H1 (cell line): ENCODE data around the gene ROS1.

Experiments
- ATF3 ChIP-seq: IDR thresholded peaks from 2 replicates; pipeline ENCODE4 v1.6.1; 2011; ENCODE audit warnings: low read depth, mild to moderate bottlenecking, low read length; ENCODE audit not compliant: insufficient read depth
- CTBP2 ChIP-seq: IDR thresholded peaks from 2 replicates; pipeline ENCODE4 v1.7.0; 2011; ENCODE audit warnings: borderline replicate concordance, mild to moderate bottlenecking, moderate library complexity, mixed read lengths, low read length; ENCODE audit not compliant: insufficient read depth, insufficient read length
- CTCF ChIP-seq, 3 experiments: IDR thresholded peaks; 1 replicate in 2 of 3; 2 replicates in 1 of 3; pipeline versions ENCODE4 v1.5.1 to v1.6.1; 2011; ENCODE audit warnings: low read length in 3 of 3, mild to moderate bottlenecking in 3 of 3, inconsistent platforms in 2 of 3, low read depth in 1 of 3, moderate library complexity in 1 of 3; ENCODE audit not compliant: insufficient read depth in 1 of 3; ENCODE audit errors: control extremely low read depth in 1 of 3
- EGR1 ChIP-seq: IDR thresholded peaks from 2 replicates; pipeline ENCODE4 v1.6.1; 2011; ENCODE audit warnings: low read depth, low read length, borderline replicate concordance
- EZH2 ChIP-seq: fragments of 200-600 bp; sonication (generic); IDR thresholded peaks from 2 replicates; pipeline ENCODE4 v1.7.1; 2012; ENCODE audit warnings: low read depth, mild to moderate bottlenecking, moderate library complexity, low read length, inconsistent platforms; ENCODE audit not compliant: severe bottlenecking
- HDAC2 ChIP-seq, 2 experiments: fragments of 300-600 bp in 1 of 2; sonication (generic) in 1 of 2; IDR thresholded peaks; 2 replicates each; pipeline ENCODE4 v1.6.1; 2011 to 2012; ENCODE audit warnings: low read depth in 2 of 2, low read length in 2 of 2, mild to moderate bottlenecking in 2 of 2, moderate library complexity in 2 of 2, borderline replicate concordance in 1 of 2, inconsistent platforms in 1 of 2
- HDAC6 ChIP-seq: IDR thresholded peaks from one replicate; pipeline ENCODE4 v1.7.1; 2012; ENCODE audit warnings: low read depth, mild to moderate bottlenecking, inconsistent platforms, low read length, moderate library complexity
- NANOG ChIP-seq: IDR thresholded peaks from 2 replicates; pipeline ENCODE4 v1.6.1; 2011; ENCODE audit warnings: low read length, low read depth, mild to moderate bottlenecking, inconsistent platforms; ENCODE audit not compliant: insufficient read depth, poor library complexity, severe bottlenecking
- POLR2A ChIP-seq, 2 experiments: IDR thresholded peaks; 1 replicate in 1 of 2; 2 replicates in 1 of 2; pipeline ENCODE4 v1.6.1; 2011; ENCODE audit warnings: low read depth in 2 of 2, low read length in 2 of 2, mild to moderate bottlenecking in 2 of 2; ENCODE audit errors: control extremely low read depth in 1 of 2
- RAD21 ChIP-seq, 2 experiments: IDR thresholded peaks in 1 of 2; conservative IDR thresholded peaks in 1 of 2; 2 replicates each; pipeline ENCODE4 v1.6.1; 2011; ENCODE audit warnings: low read depth in 2 of 2, low read length in 2 of 2, improper control_type of control experiment in 1 of 2, inconsistent platforms in 1 of 2, mild to moderate bottlenecking in 1 of 2, moderate library complexity in 1 of 2
- RNF2 ChIP-seq: fragments of 200-900, 300-1000 bp; sonication (generic); IDR thresholded peaks from 2 replicates; pipeline ENCODE4 v1.7.1; 2016; ENCODE audit warnings: borderline replicate concordance, low read depth, mild to moderate bottlenecking, antibody characterized with exemption, low read length; ENCODE audit not compliant: poor library complexity, severe bottlenecking; ENCODE audit errors: missing control alignments
- TAF1 ChIP-seq: IDR thresholded peaks from 2 replicates; pipeline ENCODE4 v1.6.1; 2011; ENCODE audit warnings: mild to moderate bottlenecking, low read depth, low read length
- ZNF274 ChIP-seq: IDR thresholded peaks from 2 replicates; pipeline ENCODE4 v1.7.0; 2012; ENCODE audit warnings: low read length, borderline replicate concordance; ENCODE audit errors: extremely low read depth

DNA sequence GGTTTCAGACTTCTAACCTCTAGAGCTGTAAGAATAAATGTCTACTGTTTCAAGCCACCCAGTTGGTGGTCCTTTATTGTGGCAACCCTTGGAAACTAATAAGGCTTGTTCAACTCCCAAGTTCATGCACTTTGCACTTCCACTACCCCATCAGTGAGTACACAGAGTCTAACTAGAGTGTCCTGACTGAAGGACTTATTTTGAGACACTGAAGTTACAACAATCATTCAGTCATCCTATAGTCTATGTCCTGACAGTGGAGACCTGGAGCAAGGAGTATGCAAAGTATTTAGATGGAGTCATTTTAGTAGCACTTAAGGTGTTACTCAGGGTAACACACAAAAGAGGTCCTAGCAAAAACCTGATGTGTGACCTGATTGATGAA is 97.7 kb downstream of the ROS1 start:
- TF ChIP-seq ZNF274 = no peak
- no peak for TF ChIP-seq EZH2
- no peak for TF ChIP-seq NANOG
- no peak for TF ChIP-seq CTCF (IDR thresholded peaks at IDR 0.05; ENCODE audit: control extremely low read depth in 1 of 3, insufficient read depth in 1 of 3, low read depth in 1 of 3, low read length in 3 of 3)
- no peak for TF ChIP-seq HDAC2 (IDR thresholded peaks at IDR 0.05; ENCODE audit: borderline replicate concordance in 1 of 2, low read depth in 2 of 2, low read length in 2 of 2)
- TF ChIP-seq RAD21 (IDR thresholded peaks at IDR 0.05 in 1 of 2, conservative IDR thresholded peaks at IDR 0.05 in 1 of 2; ENCODE audit: low read depth in 2 of 2, low read length in 2 of 2) = no peak
- no peak for TF ChIP-seq ATF3
- TF ChIP-seq TAF1 = no peak
- no peak for TF ChIP-seq POLR2A (IDR thresholded peaks at IDR 0.05; ENCODE audit: control extremely low read depth in 1 of 2, low read depth in 2 of 2, low read length in 2 of 2)
- TF ChIP-seq RNF2 = no peak
- TF ChIP-seq EGR1 = no peak
- TF ChIP-seq CTBP2 = no peak
- no peak for TF ChIP-seq HDAC6
